Measurements from ENCODE around the gene SBF2. TPM values are rescaled to one million over a fixed set of nuclear protein-coding genes. Genes with fewer than 3 reads are reported as not detected.

Gene SBF2
- total RNA-seq, 1 donor from 2014 or later, result 44.9 TPM

DNA sequence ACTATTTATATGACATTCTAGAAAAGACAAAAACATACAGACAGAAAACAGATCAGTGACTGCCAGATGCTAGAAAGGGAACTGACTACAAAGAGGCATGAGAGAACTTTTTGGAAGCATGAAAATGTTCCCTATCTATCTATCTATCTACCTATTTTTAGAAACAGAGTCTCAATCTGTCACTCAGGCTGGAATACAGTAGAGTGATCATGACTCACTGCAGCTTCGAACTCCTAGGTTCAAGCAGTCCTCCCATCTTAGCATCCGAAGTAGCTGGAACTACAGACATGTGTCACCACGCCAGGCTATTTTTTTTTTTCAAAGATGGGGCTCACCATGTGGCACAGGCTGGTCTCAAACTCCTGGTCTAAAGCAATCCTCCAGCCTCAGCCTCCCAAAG is 6.9 kb downstream of the SBF2 start:
- TF ChIP-seq, protein P1, sequence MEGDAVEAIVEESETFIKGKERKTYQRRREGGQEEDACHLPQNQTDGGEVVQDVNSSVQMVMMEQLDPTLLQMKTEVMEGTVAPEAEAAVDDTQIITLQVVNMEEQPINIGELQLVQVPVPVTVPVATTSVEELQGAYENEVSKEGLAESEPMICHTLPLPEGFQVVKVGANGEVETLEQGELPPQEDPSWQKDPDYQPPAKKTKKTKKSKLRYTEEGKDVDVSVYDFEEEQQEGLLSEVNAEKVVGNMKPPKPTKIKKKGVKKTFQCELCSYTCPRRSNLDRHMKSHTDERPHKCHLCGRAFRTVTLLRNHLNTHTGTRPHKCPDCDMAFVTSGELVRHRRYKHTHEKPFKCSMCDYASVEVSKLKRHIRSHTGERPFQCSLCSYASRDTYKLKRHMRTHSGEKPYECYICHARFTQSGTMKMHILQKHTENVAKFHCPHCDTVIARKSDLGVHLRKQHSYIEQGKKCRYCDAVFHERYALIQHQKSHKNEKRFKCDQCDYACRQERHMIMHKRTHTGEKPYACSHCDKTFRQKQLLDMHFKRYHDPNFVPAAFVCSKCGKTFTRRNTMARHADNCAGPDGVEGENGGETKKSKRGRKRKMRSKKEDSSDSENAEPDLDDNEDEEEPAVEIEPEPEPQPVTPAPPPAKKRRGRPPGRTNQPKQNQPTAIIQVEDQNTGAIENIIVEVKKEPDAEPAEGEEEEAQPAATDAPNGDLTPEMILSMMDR (IDR thresholded peaks at IDR 0.05; ENCODE audit: unreplicated experiment), result no peak
- Mint-ChIP-seq H3K9me3 (ENCODE audit: low read depth) (no peaks in the 10 kb centered on the region), H3K27me3 (no peaks in the 10 kb centered on the region), H3K36me3 (ENCODE audit: insufficient read depth) (peaks cover 8% of the 10 kb centered on the region), H3K4me1 (ENCODE audit: low read depth) (peaks cover 16% of the 10 kb centered on the region), H3K4me3 (ENCODE audit: low read depth) (no peak overlapping the region), H3K27ac (no peak overlapping the region)
- no peak for DNase-seq (ENCODE audit: low spot score, unreplicated experiment)

DNA sequence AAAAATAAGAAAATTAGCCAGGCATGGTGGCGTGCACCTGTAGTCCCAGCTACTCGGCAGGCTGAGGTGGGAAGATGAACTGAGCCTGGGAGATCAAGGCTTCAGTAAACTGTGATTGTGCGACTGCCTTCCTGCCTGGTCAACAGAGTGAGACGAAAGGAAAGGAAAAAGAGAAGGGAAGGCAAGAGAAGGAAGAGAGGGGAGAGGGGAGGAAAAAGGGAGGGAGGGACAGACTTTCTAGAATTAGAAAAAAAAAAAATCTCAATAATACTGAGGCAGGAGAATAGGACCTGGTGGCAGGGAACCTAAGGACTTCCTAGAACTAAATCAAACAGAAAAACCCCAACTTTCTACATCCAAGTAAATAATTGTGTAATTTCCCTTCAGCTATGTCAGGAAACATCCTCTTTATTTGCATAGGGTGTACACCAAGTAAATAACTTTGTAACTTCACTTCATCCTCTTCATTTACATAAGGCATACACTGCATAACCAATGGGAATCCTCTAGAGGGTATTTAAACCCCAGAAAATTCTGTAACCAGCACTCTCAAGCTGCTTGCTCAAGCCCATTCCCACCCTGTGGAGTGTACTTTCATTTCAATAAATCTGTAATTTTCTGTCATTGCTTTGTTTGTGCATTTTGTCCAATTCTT is 8.7 kb downstream of the SBF2 start:
- Mint-ChIP-seq H3K27ac (no peak overlapping the region), H3K4me3 (ENCODE audit: low read depth) (no peak overlapping the region)

DNA sequence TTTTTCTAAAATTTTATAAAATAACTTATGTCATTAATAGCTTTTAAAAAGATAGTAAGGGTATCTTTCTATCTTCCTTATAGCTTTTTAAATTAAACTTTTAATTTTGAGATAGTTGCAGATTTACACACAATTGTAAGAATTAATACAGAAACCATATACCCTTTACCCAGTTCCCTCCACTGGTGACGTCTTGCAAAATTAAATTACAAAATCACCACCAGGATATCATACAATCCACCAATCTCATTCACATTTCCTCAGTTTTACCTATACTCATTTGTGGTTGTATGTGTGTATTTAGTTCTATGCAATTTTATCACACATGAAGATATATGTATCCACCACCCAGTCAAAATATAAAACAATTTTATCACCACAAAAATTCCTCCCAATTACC is 10.0 kb downstream of the SBF2 start:
- no peak for DNase-seq (ENCODE audit: low spot score, unreplicated experiment)
- H3K27me3 Mint-ChIP-seq, result no peaks in the 10 kb centered on the region
- TF ChIP-seq, protein P1 (IDR thresholded peaks at IDR 0.05; ENCODE audit: unreplicated experiment), result no peak
- no peak overlapping the region for H3K27ac Mint-ChIP-seq
- H3K9me3 Mint-ChIP-seq (ENCODE audit: low read depth), result no peaks in the 10 kb centered on the region
- H3K4me1 Mint-ChIP-seq (ENCODE audit: low read depth), result peaks cover 11% of the 10 kb centered on the region
- H3K36me3 Mint-ChIP-seq (ENCODE audit: insufficient read depth), result peaks cover 2% of the 10 kb centered on the region
- no peak overlapping the region for H3K4me3 Mint-ChIP-seq (ENCODE audit: low read depth)

More for the DNA sequence above, 8.7 kb downstream of the SBF2 start:
- TF ChIP-seq, protein P1 (IDR thresholded peaks at IDR 0.05; ENCODE audit: unreplicated experiment), result no peak
- no peak for DNase-seq (ENCODE audit: low spot score, unreplicated experiment)
- Mint-ChIP-seq H3K36me3 (ENCODE audit: insufficient read depth) (peaks cover 5% of the 10 kb centered on the region), H3K27me3 (no peaks in the 10 kb centered on the region), H3K9me3 (ENCODE audit: low read depth) (no peaks in the 10 kb centered on the region), H3K4me1 (ENCODE audit: low read depth) (peaks cover 9% of the 10 kb centered on the region)

DNA sequence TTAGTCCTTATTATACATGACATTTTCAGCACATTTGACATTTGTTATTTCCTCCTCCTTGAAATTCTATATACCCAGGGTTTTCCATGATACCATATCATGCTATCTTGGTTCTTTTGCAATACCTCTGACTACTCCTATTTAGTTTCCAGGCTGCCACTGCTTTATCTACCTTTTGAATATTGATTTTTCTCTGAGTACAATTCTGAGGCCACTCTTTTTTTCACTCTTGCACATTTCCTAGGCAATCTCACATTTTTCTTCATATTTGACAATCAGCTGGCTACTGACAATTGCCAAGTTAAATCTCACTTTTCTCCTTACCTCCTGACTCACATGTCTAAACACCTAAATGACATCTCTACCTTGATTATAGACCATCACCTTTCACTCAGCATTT is 11.9 kb downstream of the SBF2 start:
- Mint-ChIP-seq H3K27me3 (no peaks in the 10 kb centered on the region), H3K9me3 (ENCODE audit: low read depth) (no peaks in the 10 kb centered on the region), H3K4me3 (ENCODE audit: low read depth) (no peak overlapping the region), H3K36me3 (ENCODE audit: insufficient read depth) (peaks cover 2% of the 10 kb centered on the region), H3K4me1 (ENCODE audit: low read depth) (peaks cover 15% of the 10 kb centered on the region), H3K27ac (no peak overlapping the region)
- no peak for DNase-seq (ENCODE audit: low spot score, unreplicated experiment)
- TF ChIP-seq, protein P1 (IDR thresholded peaks at IDR 0.05; ENCODE audit: unreplicated experiment), result no peak

DNA sequence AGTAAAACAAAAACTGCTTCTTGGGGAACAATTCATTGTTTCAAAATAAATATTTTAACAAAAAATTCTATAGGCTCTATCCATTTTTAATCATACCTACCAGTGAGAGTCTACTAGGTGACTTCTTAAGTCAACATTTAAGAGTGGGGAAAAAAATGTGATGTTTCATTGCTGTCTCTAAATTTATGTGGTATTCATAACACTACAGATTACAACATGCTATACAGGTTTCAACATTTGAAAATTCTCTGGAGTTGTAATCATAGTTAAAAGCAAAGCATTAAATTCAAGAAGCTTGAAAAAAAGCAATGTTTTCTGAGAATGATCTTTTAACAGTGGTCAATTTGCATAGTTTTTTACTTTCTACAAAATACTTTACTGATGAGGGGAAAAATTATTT is 18.3 kb downstream of the SBF2 start:
- no peak overlapping the region for H3K4me3 Mint-ChIP-seq (ENCODE audit: low read depth)
- H3K27me3 Mint-ChIP-seq, result no peaks in the 10 kb centered on the region
- H3K9me3 Mint-ChIP-seq (ENCODE audit: low read depth), result no peaks in the 10 kb centered on the region
- TF ChIP-seq, protein P1 (IDR thresholded peaks at IDR 0.05; ENCODE audit: unreplicated experiment), result no peak
- no peak overlapping the region for H3K27ac Mint-ChIP-seq
- no peak for DNase-seq (ENCODE audit: low spot score, unreplicated experiment)
- no peaks in the 10 kb centered on the region for H3K36me3 Mint-ChIP-seq (ENCODE audit: insufficient read depth)
- H3K4me1 Mint-ChIP-seq (ENCODE audit: low read depth), result peaks cover 7% of the 10 kb centered on the region
